Measurements from ENCODE around the gene PROB1.
"Not testable (repeated sequence)": the region's sequence is repeated elsewhere in the genome, so short reads cannot be mapped to it uniquely, and the experiment has no call there.

Gene PROB1

DNA sequence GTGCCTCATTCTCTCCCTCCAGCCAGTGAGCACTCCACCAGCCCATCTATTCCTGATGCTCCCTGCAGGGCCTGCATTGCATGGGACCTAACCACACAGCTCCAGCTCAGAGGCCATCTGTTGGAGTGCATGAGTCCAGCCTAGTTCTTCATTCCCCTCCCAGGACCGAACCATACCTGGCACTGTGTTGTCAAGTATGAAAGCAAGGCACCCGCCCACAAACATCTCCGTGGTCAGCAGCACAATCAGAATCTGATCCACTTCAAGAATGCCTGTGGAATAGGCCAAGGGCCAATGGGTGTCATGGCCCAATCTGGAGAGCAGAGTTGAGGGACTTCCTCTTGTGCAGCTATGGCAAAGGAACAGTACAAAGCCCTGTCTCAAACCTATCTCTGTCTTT, 17.7 kb downstream of the PROB1 start:
- no peak for DNase-seq (ENCODE audit: low spot score)

DNA sequence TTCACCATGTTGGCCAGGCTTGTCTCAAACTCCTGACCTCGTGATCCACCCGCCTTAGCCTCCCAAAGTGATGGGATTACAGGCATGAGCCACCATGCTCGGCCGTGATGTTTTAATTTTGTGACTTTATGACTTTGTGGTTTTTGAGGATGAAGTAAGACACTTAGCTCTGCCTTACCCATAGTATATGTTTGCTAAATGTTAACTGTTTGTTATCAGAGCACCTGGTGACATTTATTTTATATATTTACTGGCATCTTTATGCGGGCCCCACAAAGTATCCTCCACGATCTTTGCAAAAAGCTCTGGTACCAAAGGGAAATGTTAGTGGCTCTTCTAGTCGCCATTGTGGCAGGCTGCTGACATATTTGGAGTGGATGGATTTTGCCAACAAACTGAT, 18.5 kb downstream of the PROB1 start:
- no peak for DNase-seq (ENCODE audit: low spot score)

DNA sequence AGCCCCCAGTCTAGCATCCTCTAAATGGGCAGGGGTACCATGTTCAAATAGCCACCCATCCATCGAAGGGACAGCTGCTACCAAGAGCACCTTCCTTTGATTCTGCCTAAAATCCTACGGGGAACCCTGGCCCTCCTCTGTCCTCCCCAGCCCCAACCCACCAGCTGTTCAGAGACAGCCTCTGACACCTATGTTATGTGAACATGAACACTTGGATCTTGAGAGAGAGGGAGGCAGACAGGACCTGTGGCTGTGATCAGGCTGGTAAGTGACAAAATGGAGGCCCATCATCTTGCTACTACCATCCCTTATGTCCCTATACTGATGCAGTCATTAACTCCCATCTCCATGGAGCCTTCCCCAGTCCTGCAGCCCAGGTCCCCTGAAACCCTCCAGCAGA, 20.0 kb downstream of the PROB1 start:
- DNase-seq (ENCODE audit: low spot score) = no peak

DNA sequence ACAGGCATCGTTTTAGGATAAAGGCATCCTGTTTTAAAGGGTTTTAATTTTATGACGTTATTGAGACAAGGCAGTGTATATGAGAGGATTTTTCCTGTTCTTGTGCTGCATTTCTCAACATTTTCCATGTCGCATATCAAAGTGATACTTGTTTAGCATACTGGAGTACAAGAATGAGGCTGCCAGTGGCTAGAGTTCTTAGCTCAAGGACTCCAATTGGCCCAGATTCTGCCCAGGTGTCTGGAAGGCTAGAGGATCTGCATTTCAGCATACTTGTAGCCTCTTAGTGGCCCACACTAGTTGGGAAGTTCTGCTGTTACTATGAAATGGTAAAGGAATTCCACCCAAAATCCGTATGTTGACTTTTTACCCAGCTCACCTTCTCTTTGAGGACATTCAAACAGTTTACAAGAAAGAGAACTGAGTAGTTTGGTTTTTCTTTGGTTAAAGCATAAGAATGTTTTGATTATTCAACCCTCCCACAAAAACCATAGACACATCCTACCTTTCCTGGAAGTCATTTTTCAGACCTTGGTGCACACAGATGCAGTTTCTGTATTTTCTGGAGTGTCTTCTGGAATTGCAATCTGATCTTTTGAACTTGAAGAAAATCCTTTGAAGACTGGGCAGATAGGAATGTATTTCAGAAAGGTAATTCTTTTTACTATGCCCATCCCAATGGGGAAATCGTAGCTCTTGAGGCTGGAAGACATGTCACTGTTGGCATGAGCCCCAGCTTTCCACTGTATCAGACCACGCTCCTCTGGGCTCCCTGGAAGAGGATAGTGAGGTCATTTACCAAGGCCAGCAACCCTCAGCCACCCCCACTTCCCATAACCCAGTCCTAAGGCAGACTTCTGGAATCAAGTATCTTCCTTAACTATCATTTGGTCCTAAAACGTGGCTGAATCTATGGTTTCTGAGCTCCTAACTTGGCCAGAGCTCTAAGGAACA, 23.1 kb downstream of the PROB1 start:
- DNase-seq (ENCODE audit: low spot score) = no peak

DNA sequence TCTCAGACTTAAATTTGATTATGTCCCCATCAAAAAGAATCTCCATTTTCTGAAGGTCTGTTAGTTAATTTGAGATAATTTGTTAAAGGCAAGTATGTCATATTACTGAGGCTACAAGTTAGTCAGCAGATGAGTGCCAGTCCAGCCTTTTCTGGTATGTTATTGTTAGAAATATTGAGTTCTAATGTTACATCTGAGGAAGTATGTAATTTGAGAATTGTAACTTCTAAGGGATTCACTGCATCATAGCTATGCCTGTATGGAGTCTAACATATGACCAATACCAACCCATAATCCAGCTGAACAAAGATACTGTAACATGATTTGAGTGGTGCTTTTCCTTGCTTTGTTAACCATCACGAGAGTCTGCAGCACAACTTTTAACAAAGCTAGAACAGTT, 25.7 kb downstream of the PROB1 start:
- no peak for DNase-seq (ENCODE audit: low spot score)

DNA sequence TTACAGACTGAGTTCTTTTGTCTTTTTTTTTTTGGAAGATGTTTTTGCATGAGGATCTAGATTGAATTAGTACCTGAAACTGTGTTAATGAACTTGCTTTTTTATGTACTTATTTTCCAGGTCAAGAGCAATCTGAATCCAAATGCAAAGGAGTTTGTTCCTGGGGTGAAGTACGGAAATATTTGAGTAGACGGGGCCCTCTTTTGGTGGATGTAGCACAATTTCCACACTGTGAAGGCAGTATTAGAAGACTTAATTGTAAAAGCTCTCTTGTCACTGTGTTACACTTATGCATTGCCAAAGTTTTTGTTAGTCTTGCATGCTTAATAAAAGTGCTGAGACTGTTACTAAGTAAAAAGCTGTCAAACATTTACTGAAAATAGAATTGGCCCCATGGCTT, 26.3 kb downstream of the PROB1 start:
- DNase-seq (ENCODE audit: low spot score) = no peak

DNA sequence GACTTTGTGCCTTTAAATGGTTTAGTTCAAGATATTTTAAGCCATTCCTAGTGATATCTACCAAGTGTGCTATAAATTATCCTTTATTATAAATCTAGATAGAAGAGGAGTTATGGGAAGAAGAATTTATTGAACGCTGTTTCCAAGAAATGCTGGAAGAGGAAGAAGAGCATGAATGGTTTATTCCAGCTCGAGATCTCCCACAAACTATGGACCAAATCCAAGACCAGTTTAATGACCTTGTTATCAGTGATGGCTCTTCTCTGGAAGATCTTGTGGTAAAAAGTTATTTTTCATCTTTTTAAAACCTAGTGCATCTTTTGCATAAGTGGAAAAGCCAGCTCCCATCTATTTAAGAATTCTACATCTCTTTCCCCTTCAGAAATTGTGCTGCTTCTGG, 30.4 kb downstream of the PROB1 start:
- no peak for DNase-seq (ENCODE audit: low spot score)

DNA sequence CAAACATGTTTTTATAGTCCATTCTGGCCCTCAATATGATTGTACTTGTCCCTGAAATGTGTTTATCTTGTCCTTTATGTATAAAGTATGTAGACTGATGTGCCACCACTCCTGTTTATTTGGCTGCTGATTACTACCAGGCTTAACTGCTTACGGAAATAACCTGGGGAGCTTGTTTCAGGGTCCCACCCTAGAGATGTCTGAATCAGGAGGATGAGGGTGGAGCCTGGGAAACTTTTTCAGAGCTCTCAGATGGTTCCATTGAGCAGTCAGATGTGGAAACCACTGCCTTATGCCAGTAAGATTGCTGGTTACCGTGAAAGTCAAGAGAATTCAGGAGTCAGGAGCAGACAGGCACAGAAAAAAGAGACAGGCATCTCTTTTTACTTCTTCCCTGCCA, 31.0 kb downstream of the PROB1 start:
- DNase-seq (ENCODE audit: low spot score) = no peak

DNA sequence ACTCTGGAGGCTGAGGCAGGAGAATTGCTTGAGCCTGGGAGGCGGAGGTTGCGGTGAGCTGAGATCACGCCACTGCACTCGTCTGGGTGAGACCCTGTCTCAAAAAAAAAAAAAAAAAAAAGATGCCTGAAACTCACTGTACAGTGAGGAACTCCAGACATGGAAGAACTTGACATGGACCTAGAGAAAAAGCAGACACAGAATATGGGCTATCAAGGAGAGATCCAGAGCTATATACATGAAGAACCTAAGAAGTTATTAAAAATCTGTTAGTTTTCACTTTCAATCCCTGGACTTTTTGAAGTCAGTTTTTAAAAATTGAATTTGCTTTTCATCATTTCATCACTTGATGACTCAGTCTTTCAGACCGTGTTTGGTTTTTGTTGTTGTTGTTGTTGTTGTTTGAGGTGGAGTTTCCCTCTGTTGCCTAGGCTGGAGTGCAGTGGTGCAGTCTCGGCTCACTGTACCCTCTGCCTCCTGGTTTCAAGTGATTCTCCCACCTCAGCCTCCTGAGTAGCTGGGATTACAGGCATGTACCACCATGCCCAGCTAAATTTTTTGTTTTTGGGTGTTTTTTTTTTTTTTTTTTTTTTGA, 33.0 kb downstream of the PROB1 start:
- no peak for DNase-seq (ENCODE audit: low spot score)

DNA sequence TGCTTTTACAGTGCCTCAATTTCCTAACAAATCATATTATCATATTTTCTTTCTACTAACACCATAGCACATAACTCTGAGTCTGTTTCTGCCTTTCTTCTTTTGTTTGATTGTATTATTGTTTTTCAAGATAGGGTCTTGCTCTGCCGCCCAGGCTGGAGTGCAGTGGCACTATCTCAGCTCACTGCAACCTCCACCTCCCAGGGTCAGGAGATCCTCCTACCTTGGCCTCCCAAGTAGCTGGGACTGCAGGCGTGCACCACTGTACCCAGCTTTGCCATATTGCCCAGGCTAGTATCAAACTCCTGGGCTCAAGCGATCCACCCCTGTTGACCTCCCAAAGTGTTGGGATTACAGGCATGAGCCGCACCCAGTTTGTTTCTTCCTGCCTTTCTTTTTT, 34.5 kb downstream of the PROB1 start:
- DNase-seq (ENCODE audit: low spot score) = no peak

DNA sequence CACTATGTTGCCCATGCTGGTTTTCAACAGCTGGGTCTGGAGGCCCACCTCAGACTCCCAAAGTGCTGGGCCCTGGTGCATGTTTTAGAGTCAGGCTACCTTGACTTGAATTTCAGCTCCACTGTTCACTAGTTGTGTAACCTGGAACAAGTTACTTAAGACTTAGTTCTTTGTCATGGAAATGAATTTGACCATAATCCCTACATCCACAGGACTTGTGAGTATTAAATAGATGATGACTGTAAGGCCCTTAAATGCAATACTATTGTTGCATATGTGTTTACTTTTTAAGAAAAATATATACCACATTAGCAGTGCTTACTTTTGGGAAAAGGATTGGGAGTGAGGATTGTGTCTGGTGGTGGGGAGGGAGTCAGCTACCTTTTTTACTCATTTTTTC, 36.8 kb downstream of the PROB1 start:
- DNase-seq (ENCODE audit: low spot score) = no peak

DNA sequence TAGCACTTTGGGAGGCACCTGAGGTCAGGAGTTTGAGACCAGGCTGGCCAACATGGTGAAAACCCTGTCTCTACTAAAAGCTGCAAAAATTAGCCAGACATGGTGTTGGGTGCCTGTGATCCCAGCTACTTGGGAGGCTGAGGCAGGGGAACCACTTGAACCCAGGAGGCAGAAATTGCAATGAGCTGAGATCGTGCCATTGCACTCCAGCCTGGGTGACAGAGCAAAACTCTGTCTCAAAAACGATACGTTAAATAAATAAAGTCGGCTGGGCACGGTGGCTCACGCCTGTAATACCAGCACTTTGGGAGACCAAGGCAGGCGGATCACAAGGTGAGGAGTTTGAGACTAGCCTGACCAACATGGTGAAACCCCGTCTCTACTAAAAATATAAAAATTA, 39.0 kb downstream of the PROB1 start:
- DNase-seq (ENCODE audit: low spot score) = not testable (repeated sequence)

DNA sequence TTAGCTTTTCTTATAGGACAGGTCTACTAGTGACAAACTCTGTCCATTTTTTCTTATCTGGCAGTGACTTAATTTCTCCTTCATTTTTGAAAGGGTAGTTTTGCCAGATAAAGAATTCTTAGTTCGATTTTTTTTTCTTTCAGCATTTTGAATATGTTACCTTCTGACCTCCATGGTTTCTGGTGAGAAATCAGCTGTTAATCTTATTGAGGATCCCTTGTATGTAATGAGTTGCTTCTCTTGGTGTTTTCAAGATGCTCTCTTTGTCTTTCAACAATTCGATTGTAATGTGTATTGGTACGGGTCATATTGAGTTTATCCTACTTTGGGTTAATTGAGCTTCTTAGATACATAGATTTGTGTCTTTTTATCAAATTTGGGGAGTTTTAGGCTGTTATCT, 40.7 kb downstream of the PROB1 start:
- DNase-seq (ENCODE audit: low spot score) = no peak

DNA sequence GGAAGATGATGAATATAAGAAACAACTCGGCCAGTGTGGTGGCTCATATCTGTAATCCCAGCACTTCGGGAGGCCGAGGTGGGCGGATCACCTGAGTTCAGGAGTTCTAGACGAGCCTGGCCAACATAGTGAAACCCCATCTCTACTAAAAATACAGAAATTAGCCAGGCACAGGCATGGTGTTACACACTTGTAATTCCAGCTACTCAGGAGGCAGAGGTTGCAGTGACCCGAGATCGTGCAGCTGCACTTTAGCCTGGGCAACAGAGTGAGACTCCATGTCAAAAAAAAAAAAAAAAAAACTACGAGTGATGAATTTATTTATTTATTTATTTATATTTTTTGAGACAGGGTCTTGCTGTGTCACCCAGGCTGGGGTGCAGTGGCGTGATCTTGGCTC, 47.0 kb downstream of the PROB1 start:
- not testable (repeated sequence) for DNase-seq (ENCODE audit: low spot score)

DNA sequence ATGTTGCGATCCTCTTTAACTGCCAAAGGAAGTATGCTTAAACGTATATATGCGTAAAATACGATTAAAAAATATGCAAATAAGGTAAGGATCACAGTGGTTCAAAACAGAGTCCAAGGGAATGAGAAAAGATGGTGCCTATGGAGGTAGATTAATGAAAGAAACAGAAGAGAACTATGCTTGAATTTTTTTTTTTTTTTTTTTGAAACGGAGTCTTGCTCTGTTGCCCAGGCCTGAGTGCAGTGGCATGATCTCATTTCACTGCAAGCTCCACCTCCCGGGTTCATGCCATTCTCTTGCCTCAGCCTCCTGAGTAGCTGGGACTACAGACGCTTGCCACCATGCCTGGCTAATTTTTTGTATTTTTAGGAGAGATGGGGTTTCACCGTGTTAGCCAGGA, 49.5 kb downstream of the PROB1 start:
- DNase-seq (ENCODE audit: low spot score) = not testable (repeated sequence)

DNA sequence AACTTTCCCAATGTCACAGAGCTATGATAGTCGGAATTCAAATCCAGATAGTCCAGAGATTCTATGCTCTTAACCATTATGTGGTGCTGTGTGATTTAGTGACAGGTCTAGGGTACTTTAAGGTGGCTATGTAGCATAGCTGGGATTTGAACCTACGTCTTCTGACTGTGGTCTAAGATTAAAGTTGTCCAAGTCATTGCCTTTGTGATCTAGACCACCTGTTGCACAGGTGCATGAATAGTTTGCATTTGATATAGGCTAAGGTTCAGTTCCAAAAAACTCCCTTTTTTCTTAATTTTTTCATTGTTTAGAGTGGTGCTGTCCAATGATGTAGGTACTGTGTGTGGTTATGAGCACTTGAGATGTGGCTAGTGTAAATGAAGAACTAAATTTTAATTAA, 50.7 kb downstream of the PROB1 start:
- no peak for DNase-seq (ENCODE audit: low spot score)

DNA sequence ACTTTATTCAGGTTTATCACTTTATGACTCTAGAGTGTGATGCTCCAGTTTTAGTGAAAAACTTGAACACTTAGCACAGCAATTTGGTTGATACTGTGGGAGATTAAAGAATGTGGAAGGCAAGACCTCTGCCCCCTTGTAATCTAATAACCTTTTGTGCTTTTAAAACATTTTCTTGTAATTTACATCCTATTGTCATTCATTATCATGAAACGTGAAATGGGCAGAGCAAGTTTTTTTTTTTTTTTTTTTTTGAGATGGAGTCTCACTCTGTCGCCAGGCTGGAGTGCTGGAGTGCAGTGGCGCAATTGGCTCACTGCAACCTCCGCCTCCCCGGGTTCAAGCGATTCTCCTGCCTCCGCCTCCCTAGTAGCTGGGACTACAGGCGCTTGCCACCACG, 51.4 kb downstream of the PROB1 start:
- DNase-seq (ENCODE audit: low spot score) = no peak

DNA sequence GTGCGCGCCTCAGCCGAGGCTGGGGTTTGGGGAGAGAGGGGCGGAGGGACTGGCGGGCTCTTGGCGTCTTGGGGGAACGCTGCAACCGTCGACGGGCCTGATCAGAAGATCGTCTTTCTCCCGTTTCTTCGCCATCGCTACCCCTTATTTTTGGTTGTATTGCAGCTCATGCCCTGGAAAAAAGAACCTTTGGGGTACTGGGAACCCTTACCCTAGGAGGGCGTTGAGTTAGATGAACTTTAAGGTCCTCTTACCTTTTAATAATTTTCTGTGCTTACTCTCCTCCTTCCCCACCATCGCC, 52.5 kb downstream of the PROB1 start:
- DNase-seq (ENCODE audit: low spot score) = no peak

DNA sequence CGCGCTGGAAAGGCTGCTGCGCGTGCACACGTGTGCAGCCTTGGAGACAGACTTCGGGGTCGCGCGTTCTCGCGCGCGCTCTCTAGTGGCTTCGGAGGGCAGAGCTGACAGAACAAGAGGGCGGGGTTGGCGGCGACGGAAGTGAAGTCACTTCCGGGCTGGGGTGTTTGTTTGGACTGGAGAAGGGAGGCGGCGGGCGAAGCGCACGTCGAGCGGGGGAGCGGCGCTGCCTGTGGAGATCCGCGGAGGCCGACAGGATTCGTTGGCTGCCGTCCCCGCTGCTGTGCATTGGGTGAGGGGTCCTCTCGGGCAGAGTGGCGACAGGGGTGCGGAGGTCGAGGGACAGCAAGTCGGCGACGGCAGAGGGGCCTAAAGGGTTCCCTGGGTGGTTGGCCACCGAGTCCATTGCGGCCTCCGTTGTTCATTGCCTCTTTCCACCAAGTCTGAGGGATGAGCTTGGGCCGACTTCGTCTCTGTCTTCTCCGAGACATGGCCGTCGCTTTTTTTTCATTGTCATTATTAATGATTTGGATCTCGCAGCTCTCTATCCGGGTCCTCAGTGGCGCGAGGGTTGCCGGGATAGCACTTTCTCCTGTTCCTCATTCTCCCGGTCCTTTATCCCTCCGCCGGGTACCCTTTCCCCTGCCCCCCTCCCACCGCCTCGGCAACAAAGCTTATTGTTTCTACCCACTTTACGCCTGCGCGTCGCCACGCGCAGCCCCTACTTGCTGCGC, 53.0 kb downstream of the PROB1 start, which contains the start of gene PAIP2:
Gene PAIP2 (plus strand): TSS at position 166 of the 734 bp plus-strand sequence. CDS start 21,931 bp downstream, outside the sequence.
- peak; percentile 98 for DNase-seq (ENCODE audit: low spot score)

DNA sequence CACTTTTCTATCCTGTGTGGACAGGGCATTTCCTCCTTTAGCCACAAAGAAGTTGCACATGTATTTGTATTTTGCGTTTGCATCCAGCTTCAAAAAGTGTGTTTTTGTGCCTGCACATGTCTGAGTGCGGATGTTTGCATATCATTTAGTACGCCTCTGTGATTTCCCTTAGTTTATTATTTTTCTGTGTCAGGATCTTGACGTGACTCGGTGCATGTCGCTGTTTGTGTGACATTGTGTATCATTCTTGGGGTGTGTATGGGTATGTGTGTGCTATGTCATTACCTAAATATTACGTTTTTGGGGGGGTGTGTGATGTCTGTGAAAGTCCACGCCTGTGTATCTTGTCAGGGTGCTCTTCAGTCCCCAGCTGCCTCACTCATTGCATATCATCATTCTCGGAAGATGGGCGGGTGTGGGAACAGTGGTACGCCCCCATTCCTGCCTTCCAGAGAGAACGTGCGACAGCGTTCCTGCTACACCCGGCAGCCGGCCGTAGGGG, 53.7 kb downstream of the PROB1 start:
- DNase-seq (ENCODE audit: low spot score) = no peak

Data from activated CD4-positive, alpha-beta T cell treated with anti-CD3 and anti-CD28 coated beads, Interleukin-2, Interleukin-4, amounts not matched to agents 100 ng/mL and 50 ng/mL, durations not matched to agents 16 hours and 8 hours (primary cell).